H1 (cell line): Measurements from ENCODE around the gene SCN2B. TPM values are rescaled to one million over a fixed set of nuclear protein-coding genes. Genes with fewer than 3 reads are reported as not detected.
A peak's percentile ranks its signal among the peaks of the same experiment; 100 is the strongest.

Source experiments
- CHD7 ChIP-seq: fragments of 300-600 bp; sonication (generic); IDR thresholded peaks from 2 replicates; pipeline ENCODE4 v1.7.1; 2012; ENCODE audit warnings: low read length, moderate library complexity, mild to moderate bottlenecking, inconsistent platforms; ENCODE audit not compliant: insufficient replicate concordance
- CTBP2 ChIP-seq: IDR thresholded peaks from 2 replicates; pipeline ENCODE4 v1.7.0; 2011; ENCODE audit warnings: borderline replicate concordance, mild to moderate bottlenecking, moderate library complexity, mixed read lengths, low read length; ENCODE audit not compliant: insufficient read depth, insufficient read length
- CTCF ChIP-seq, 3 experiments: IDR thresholded peaks; 1 replicate in 2 of 3; 2 replicates in 1 of 3; pipeline versions ENCODE4 v1.5.1 to v1.6.1; 2011; ENCODE audit warnings: low read length in 3 of 3, mild to moderate bottlenecking in 3 of 3, inconsistent platforms in 2 of 3, low read depth in 1 of 3, moderate library complexity in 1 of 3; ENCODE audit not compliant: insufficient read depth in 1 of 3; ENCODE audit errors: control extremely low read depth in 1 of 3
- GTF2F1 ChIP-seq: IDR thresholded peaks from 2 replicates; pipeline ENCODE4 v1.6.1; 2012; ENCODE audit warnings: low read depth, low read length, improper control_type of control experiment, borderline replicate concordance
- RAD21 ChIP-seq, 2 experiments: IDR thresholded peaks in 1 of 2; conservative IDR thresholded peaks in 1 of 2; 2 replicates each; pipeline ENCODE4 v1.6.1; 2011; ENCODE audit warnings: low read depth in 2 of 2, low read length in 2 of 2, improper control_type of control experiment in 1 of 2, inconsistent platforms in 1 of 2, mild to moderate bottlenecking in 1 of 2, moderate library complexity in 1 of 2
- polyA plus RNA-seq, 7 experiments: library from polyadenylated mRNA; depleted of rRNA in 3 of 7; stranded (reverse) in 5 of 7; unstranded in 2 of 7; fragments of >200 nt in 5 of 7; fragments of 200-250 nt in 2 of 7; gene quantifications; 1 replicate in 5 of 7; 2 replicates in 1 of 7; 4 replicates in 1 of 7; pipeline versions ENCODE4 v1.2.1 to v1.2.3, GENCODE V29; 2011 to 2013; ENCODE audit warnings: missing spikeins in 2 of 7, mixed read lengths in 2 of 7
- total RNA-seq: library from RNA; stranded (reverse); fragmentation: NEBNext Ultra II Directional; extraction: Animal tissue kit (Norgen Biotek cat#: 25700); gene quantifications from 2 replicates; pipeline ENCODE4 v1.2.1, GENCODE V29; 2021

The SCN2B gene
- total and polyA plus RNA-seq, 2 of the 8 experiments (the other 6 are each of a cell fraction or from before 2014, with no cell fraction given): 0.14 to 0.24 TPM

- TF ChIP-seq CHD7: no peak
- peak; percentile 79 to 86 (median 79) for TF ChIP-seq CTCF (IDR thresholded peaks at IDR 0.05; ENCODE audit: control extremely low read depth in 1 of 3, insufficient read depth in 1 of 3, low read depth in 1 of 3, low read length in 3 of 3)
- TF ChIP-seq GTF2F1: no peak
- peak; percentile 90 to 93 for TF ChIP-seq RAD21 (IDR thresholded peaks at IDR 0.05 in 1 of 2, conservative IDR thresholded peaks at IDR 0.05 in 1 of 2; ENCODE audit: low read depth in 2 of 2, low read length in 2 of 2)
- no peak for TF ChIP-seq CTBP2
Measured at GRCh38 chr11:118198370-118198769, 21.9 kb upstream of the SCN2B start (continued).
